Nephron (organoid): ENCODE measurements around the gene FTO.

Source experiments
- H3K27ac Mint-ChIP-seq, 3 experiments: 2 replicates each; pipeline ENCODE4 v1.8.0; 2020; ENCODE audit warnings: mixed read lengths in 3 of 3, mild to moderate bottlenecking in 2 of 3, moderate library complexity in 1 of 3
- H3K27me3 Mint-ChIP-seq: 2 replicates; pipeline ENCODE4 v1.8.0; 2021; ENCODE audit warnings: low read depth, mild to moderate bottlenecking, moderate library complexity, mixed read lengths
- H3K36me3 Mint-ChIP-seq: 2 replicates; pipeline ENCODE4 v1.8.0; 2020; ENCODE audit warnings: low read depth, mixed read lengths
- H3K4me1 Mint-ChIP-seq: 2 replicates; pipeline ENCODE4 v1.8.0; 2020; ENCODE audit warnings: mixed read lengths
- H3K4me3 Mint-ChIP-seq, 3 experiments: 2 replicates each; pipeline ENCODE4 v1.8.0; 2020; ENCODE audit warnings: mild to moderate bottlenecking in 3 of 3, mixed read lengths in 3 of 3, moderate library complexity in 2 of 3
- H3K9me3 Mint-ChIP-seq: 2 replicates; pipeline ENCODE4 v1.8.0; 2020; ENCODE audit warnings: mixed read lengths
- CTCF ChIP-seq, 3 experiments: fragments of 200-600 bp; sonication (generic); IDR thresholded peaks; one replicate each; pipeline ENCODE4 v1.5.0; 2021; ENCODE audit warnings: antibody characterized with exemption in 3 of 3; ENCODE audit not compliant: unreplicated experiment in 3 of 3

Gene FTO

GRCh38 chr16:53955221-53955875, 251.4 kb downstream of the FTO start:
- no peaks in the 10 kb centered on the region for H3K27me3 Mint-ChIP-seq
- no peak overlapping the region for H3K27ac Mint-ChIP-seq
- no peak for TF ChIP-seq CTCF (IDR thresholded peaks at IDR 0.05; ENCODE audit: unreplicated experiment in 3 of 3)
- no peaks in the 10 kb centered on the region for H3K9me3 Mint-ChIP-seq
- H3K4me3 Mint-ChIP-seq: no peak overlapping the region
- peaks cover 15% of the 10 kb centered on the region for H3K36me3 Mint-ChIP-seq
- H3K4me1 Mint-ChIP-seq: peaks cover 20% of the 10 kb centered on the region

- Mint-ChIP-seq H3K4me3 (no peak overlapping the region), H3K36me3 (peaks cover 15% of the 10 kb centered on the region), H3K4me1 (peaks cover 15% of the 10 kb centered on the region), H3K27me3 (no peaks in the 10 kb centered on the region), H3K27ac (no peak overlapping the region), H3K9me3 (no peaks in the 10 kb centered on the region)
- TF ChIP-seq CTCF (IDR thresholded peaks at IDR 0.05; ENCODE audit: unreplicated experiment in 3 of 3): no peak
Observed at GRCh38 chr16:53958341-53958880, 254.5 kb downstream of the FTO start.

- no peak for TF ChIP-seq CTCF (IDR thresholded peaks at IDR 0.05; ENCODE audit: unreplicated experiment in 3 of 3)
- H3K4me1 Mint-ChIP-seq: peaks cover 10% of the 10 kb centered on the region
- H3K27ac Mint-ChIP-seq: no peak overlapping the region
- no peak overlapping the region for H3K4me3 Mint-ChIP-seq
- H3K27me3 Mint-ChIP-seq: no peaks in the 10 kb centered on the region
- no peaks in the 10 kb centered on the region for H3K9me3 Mint-ChIP-seq
- peaks cover 8% of the 10 kb centered on the region for H3K36me3 Mint-ChIP-seq
Observed at GRCh38 chr16:53960050-53960812, 256.3 kb downstream of the FTO start.

- Mint-ChIP-seq H3K36me3 (peaks cover 4% of the 10 kb centered on the region), H3K4me1 (peaks cover 10% of the 10 kb centered on the region)
Observed at GRCh38 chr16:53960954-53961616, 257.1 kb downstream of the FTO start.

GRCh38 chr16:53962041-53962440, 258.1 kb downstream of the FTO start:
- Mint-ChIP-seq H3K4me1 (peaks cover 16% of the 10 kb centered on the region), H3K36me3 (peaks cover 3% of the 10 kb centered on the region), H3K27ac (no peak overlapping the region), H3K4me3 (no peak overlapping the region), H3K27me3 (no peaks in the 10 kb centered on the region), H3K9me3 (no peaks in the 10 kb centered on the region)
- TF ChIP-seq CTCF (IDR thresholded peaks at IDR 0.05; ENCODE audit: unreplicated experiment in 3 of 3): no peak

More at GRCh38 chr16:53960954-53961616, 257.1 kb downstream of the FTO start:
- Mint-ChIP-seq H3K27ac (peak overlapping the region in 2 of 3 experiments; percentile 5 to 52), H3K27me3 (no peaks in the 10 kb centered on the region), H3K9me3 (no peaks in the 10 kb centered on the region), H3K4me3 (no peak overlapping the region)
- no peak for TF ChIP-seq CTCF (IDR thresholded peaks at IDR 0.05; ENCODE audit: unreplicated experiment in 3 of 3)
